ENCODE results near the gene ZNF708.
"Not testable (repeated sequence)": the region's sequence is repeated elsewhere in the genome, so short reads cannot be mapped to it uniquely, and the experiment has no call there.

ZNF708 gene

DNA sequence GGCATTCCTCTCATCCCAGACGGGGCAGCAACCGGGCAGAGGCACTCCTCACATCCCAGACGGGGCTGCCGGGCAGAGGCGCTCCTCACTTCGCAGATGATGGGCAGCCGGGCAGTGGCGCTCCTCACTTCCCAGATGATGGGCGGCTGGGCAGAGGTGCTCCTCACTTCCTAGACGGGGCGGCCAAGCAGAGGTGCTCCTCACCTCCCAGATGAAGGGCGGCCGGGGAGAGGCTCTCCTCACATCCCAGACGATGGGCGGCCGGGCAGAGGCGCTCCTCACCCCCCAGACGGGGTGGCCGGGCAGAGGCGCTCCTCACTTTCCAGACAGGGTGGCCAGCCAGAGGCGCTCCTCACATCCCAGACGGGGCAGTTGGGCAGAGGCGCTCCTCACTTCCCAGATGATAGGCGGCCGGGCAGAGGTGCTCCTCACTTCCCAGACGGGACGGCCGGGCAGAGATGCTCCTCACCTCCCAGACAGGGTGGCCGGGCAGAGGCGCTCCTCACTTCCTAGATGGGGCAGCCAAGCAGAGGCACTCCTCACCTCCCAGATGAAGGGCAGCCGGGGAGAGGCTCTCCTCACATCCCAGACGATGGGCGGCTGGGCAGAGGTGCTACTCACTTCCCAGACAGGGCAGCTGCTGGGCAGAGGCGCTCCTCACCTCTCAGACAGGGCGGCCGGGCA is 68.9 kb downstream of the ZNF708 start:
- DNase-seq (ENCODE audit: low read depth in 2 of 2) = no peak

DNA sequence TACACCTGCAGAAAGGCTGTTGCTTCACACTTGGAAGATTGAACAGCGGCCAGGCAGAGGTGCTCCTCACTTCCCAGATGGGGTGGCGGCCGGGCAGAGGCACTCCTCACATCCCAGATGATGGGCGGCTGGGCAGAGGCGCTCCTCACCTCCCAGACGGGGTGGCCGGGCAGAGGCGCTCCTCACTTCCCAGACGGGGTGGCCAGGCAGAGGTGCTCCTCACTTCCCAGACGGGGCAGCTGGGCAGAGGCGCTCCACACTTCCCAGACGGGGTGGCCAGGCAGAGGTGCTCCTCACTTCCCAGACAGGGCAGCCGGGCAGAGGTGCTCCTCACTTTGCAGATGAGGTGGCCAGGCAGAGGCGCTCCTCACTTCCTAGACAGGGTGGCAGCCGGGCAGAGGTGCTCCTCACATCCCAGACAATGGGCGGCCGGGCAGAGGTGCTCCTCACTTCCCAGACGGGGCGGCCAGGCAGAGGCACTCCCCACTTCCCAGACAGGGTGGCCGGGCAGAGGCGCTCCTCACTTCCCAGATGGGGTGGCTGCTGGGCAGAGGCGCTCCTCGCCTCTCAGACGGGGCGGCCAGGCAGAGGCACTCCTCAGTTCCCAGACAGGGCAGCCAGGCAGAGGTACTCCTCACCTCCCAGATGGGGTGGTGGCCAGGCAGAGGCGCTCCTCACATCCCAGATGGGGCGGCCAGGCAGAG is 69.6 kb downstream of the ZNF708 start:
- not testable (repeated sequence) for DNase-seq (ENCODE audit: low read depth in 2 of 2)

GRCh38 chr19:21256722-21257121 is 72.5 kb downstream of the ZNF708 start:
- DNase-seq (ENCODE audit: low read depth in 2 of 2) = no peak
